Measurements from ENCODE around the gene BCL6B. TPM values are rescaled to one million over a fixed set of nuclear protein-coding genes. Genes with fewer than 3 reads are reported as not detected.

Gene BCL6B
- total and polyA plus RNA-seq, 10 of the 15 experiments (the other 5 are each of a cell fraction or from before 2014, with no cell fraction given): 0.06 to 0.85 (median 0.11) TPM; not detected in 1

GRCh38 chr17:7002288-7003047, 20.4 kb upstream of the BCL6B start:
- Histone ChIP-seq H3K27ac (ENCODE audit: control insufficient read depth, insufficient read depth) (no peak overlapping the region), H3K27me3 (replicated peaks in 1 of 2; ENCODE audit: control insufficient read depth in 2 of 2, insufficient read depth in 2 of 2, low read length in 1 of 2) (no peaks in the 10 kb centered on the region), H3K9ac (ENCODE audit: control insufficient read depth, insufficient read depth, low read length) (no peak overlapping the region), H2AFZ (ENCODE audit: control insufficient read depth, low read depth, low read length) (no peak overlapping the region), H3K9me3 (replicated peaks; ENCODE audit: control insufficient read depth, insufficient read depth, low read length) (no peaks in the 10 kb centered on the region), H4K20me1 (ENCODE audit: control insufficient read depth, insufficient read depth) (no peaks in the 10 kb centered on the region), H3K36me3 (ENCODE audit: control insufficient read depth in 2 of 2, insufficient read depth in 2 of 2, low read length in 1 of 2) (peaks cover 9 to 11% of the 10 kb centered on the region in 2 experiments), H3K4me3 (no peak overlapping the region), H3K79me2 (ENCODE audit: control insufficient read depth, insufficient read depth, low read length) (no peaks in the 10 kb centered on the region; the same call in 1 of the 2 replicates), H3K4me1 (ENCODE audit: control insufficient read depth, insufficient read depth, low read length) (no peaks in the 10 kb centered on the region), H3K4me2 (ENCODE audit: control insufficient read depth, insufficient read depth) (no peak overlapping the region)
- ChIA-PET SMC1A (ENCODE audit: uncharacterized antibody, unreplicated experiment) (interaction anchor here (0.7 to 5.2 kb wide), 9 partner anchors 9 to 341 kb away, joined by 3 to 67 read pairs (median 19); partner anchors contain the start of gene BCL6B), POLR2A (interaction anchor here (1.2 kb wide), 1 partner anchor 88 kb away, joined by 3 read pairs; no protein-coding TSS in a partner anchor), CTCF (interaction anchor here (0.6 to 15.9 kb wide), 15 partner anchors 8 to 336 kb away, joined by 3 to 237 read pairs (median 5); a partner anchor contains a TSS), RAD21 (ENCODE audit: unreplicated experiment) (interaction anchor here (1.0 to 3.8 kb wide), 4 partner anchors 88 to 159 kb away, joined by 5 to 61 read pairs (median 23); no protein-coding TSS in a partner anchor)
- DNase-seq (ENCODE audit: low read depth, low spot score) (no peak), ATAC-seq (no peak), FAIRE-seq (no peak)
- TF ChIP-seq, protein P1, sequence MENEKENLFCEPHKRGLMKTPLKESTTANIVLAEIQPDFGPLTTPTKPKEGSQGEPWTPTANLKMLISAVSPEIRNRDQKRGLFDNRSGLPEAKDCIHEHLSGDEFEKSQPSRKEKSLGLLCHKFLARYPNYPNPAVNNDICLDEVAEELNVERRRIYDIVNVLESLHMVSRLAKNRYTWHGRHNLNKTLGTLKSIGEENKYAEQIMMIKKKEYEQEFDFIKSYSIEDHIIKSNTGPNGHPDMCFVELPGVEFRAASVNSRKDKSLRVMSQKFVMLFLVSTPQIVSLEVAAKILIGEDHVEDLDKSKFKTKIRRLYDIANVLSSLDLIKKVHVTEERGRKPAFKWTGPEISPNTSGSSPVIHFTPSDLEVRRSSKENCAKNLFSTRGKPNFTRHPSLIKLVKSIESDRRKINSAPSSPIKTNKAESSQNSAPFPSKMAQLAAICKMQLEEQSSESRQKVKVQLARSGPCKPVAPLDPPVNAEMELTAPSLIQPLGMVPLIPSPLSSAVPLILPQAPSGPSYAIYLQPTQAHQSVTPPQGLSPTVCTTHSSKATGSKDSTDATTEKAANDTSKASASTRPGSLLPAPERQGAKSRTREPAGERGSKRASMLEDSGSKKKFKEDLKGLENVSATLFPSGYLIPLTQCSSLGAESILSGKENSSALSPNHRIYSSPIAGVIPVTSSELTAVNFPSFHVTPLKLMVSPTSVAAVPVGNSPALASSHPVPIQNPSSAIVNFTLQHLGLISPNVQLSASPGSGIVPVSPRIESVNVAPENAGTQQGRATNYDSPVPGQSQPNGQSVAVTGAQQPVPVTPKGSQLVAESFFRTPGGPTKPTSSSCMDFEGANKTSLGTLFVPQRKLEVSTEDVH (IDR thresholded peaks at IDR 0.05; ENCODE audit: low read depth, partially characterized antibody): no peak
- TF ChIP-seq EGR1 (IDR thresholded peaks at IDR 0.05; ENCODE audit: borderline replicate concordance in 1 of 2, low read depth in 2 of 2, low read length in 2 of 2) (no peak), EED (IDR thresholded peaks at IDR 0.05; ENCODE audit: low read depth) (no peak), EZH2 (IDR thresholded peaks at IDR 0.05; ENCODE audit: borderline replicate concordance, control insufficient read depth, low read depth, low read length) (no peak)
- WGBS (ENCODE audit: insufficient coverage, insufficient replicate concordance, low lambda C conversion rate, missing lambda C conversion rate): 96% methylated on average over 6 of the region's 6 CpGs
- in situ Hi-C loops (cut with MboI) (loop anchor here (10.0 kb wide), 1 partner anchor 158 kb away; no protein-coding TSS in a partner anchor), intact Hi-C loops (cut with micrococcal nuclease; ENCODE audit: unreplicated experiment) (no loop called here)
- no TSS peak for BruUV-seq (replicated peaks)

Measured in GM12878 (cell line).